HepG2 (cell line): Measurements from ENCODE around the gene AP5B1. TPM values are rescaled to one million over a fixed set of nuclear protein-coding genes. Genes with fewer than 3 reads are reported as not detected.

Experiments used
- AGO2 ChIP-seq: fragments of 200-400 bp; formaldehyde crosslinking; optimal IDR thresholded peaks from 2 replicates; pipeline ENCODE3; 2017; ENCODE audit warnings: mild to moderate bottlenecking, low read depth, low read length, moderate library complexity
- ARID5B ChIP-seq: IDR thresholded peaks from 2 replicates; pipeline ENCODE4 v1.4.0; 2020; ENCODE audit warnings: mild to moderate bottlenecking, missing genetic modification reagents
- ARNTL ChIP-seq: sonication (generic); formaldehyde crosslinking; IDR thresholded peaks from 2 replicates; pipeline ENCODE4 v1.4.0; 2020; ENCODE audit warnings: mild to moderate bottlenecking, missing genetic modification reagents
- KLF16 ChIP-seq, 2 experiments: sonication (generic) in 1 of 2; formaldehyde crosslinking in 1 of 2; IDR thresholded peaks; 2 replicates each; pipeline versions ENCODE4 v1.6.1 to v1.8.0; 2016 to 2023; ENCODE audit warnings: missing genetic modification reagents in 2 of 2, missing compliant biosample characterization in 1 of 2
- MBNL3 ChIP-seq: fragments of 250-450 bp; sonication (Bioruptor Pico); conservative IDR thresholded peaks from 2 replicates; pipeline ENCODE4 v1.8.0; 2022; ENCODE audit warnings: mild to moderate bottlenecking, inconsistent platforms
- NCOR1 ChIP-seq: fragments of 200-600 bp; sonication (generic); IDR thresholded peaks from 2 replicates; pipeline ENCODE4 v1.7.0; 2017; ENCODE audit warnings: antibody characterized with exemption, low read length, borderline replicate concordance
- PATZ1 ChIP-seq: sonication (generic); formaldehyde crosslinking; IDR thresholded peaks from 2 replicates; pipeline ENCODE4 v1.4.0; 2020; ENCODE audit warnings: missing genetic modification reagents
- RBM39 ChIP-seq: fragments of 200-400 bp; formaldehyde crosslinking; IDR thresholded peaks from one replicate; pipeline ENCODE4 v1.6.1; 2018; ENCODE audit warnings: antibody characterized with exemption, mild to moderate bottlenecking, low read depth, low read length; ENCODE audit not compliant: poor library complexity, severe bottlenecking
- SAP130 ChIP-seq: IDR thresholded peaks from 2 replicates; pipeline ENCODE4 v1.6.1; 2016; ENCODE audit warnings: low read depth
- SPEN ChIP-seq: sonication (generic); formaldehyde crosslinking; IDR thresholded peaks from 2 replicates; pipeline ENCODE4 v1.5.1; 2020; ENCODE audit warnings: low read depth, mild to moderate bottlenecking, missing genetic modification reagents
- THYN1 ChIP-seq: sonication (generic); formaldehyde crosslinking; IDR thresholded peaks from 2 replicates; pipeline ENCODE4 v1.8.1; 2023; ENCODE audit warnings: low read depth, mild to moderate bottlenecking, moderate library complexity, missing genetic modification reagents, borderline replicate concordance
- ZBTB2 ChIP-seq: sonication (generic); formaldehyde crosslinking; IDR thresholded peaks from 2 replicates; pipeline ENCODE4 v1.8.0; 2022; ENCODE audit warnings: low read depth, missing genetic modification reagents
- ZNF24 ChIP-seq: fragments of 450-650 bp; IDR thresholded peaks from 2 replicates; pipeline ENCODE4 v1.6.1; 2017; ENCODE audit warnings: antibody characterized with exemption, mild to moderate bottlenecking
- ZNF33A ChIP-seq: sonication (generic); formaldehyde crosslinking; IDR thresholded peaks from 2 replicates; pipeline ENCODE4 v1.5.1; 2020; ENCODE audit warnings: missing genetic modification reagents, mild to moderate bottlenecking, moderate library complexity, borderline replicate concordance
- ZNF569 ChIP-seq: sonication (generic); formaldehyde crosslinking; IDR thresholded peaks from 2 replicates; pipeline ENCODE4 v1.5.0; 2020; ENCODE audit warnings: mild to moderate bottlenecking, missing genetic modification reagents, moderate library complexity, borderline replicate concordance
- ZNF576 ChIP-seq: sonication (generic); formaldehyde crosslinking; IDR thresholded peaks from 2 replicates; pipeline ENCODE4 v1.4.0; 2020; ENCODE audit warnings: mild to moderate bottlenecking, missing genetic modification reagents
- ZNF883 ChIP-seq: sonication (generic); formaldehyde crosslinking; IDR thresholded peaks from 2 replicates; pipeline ENCODE4 v1.5.1; 2020; ENCODE audit warnings: mild to moderate bottlenecking, missing genetic modification reagents; ENCODE audit errors: not compliant biosample characterization
- polyA plus RNA-seq, 8 experiments: library from polyadenylated mRNA; depleted of rRNA in 3 of 8; stranded (reverse) in 7 of 8; unstranded in 1 of 8; fragments of >200 nt; fragmentation: Illumina TruSeq in 4 of 8; extraction: Trizol in 4 of 8; gene quantifications; 2 replicates each; pipeline versions ENCODE4 v1.2.1 to v1.2.3, GENCODE V29; 2011 to 2016; ENCODE audit warnings: low read depth in 4 of 8, missing spikeins in 1 of 8, mixed read lengths in 1 of 8; ENCODE audit not compliant: insufficient read depth in 1 of 8
- total RNA-seq, 5 experiments: library from RNA; depleted of rRNA; stranded (reverse); fragments of >200 nt; fragmentation: Illumina TruSeq; extraction: Trizol; gene quantifications; 2 replicates each; pipeline ENCODE4 v1.2.3, GENCODE V29; 2016; ENCODE audit warnings: low read depth in 1 of 5
- TF ChIP-seq, protein P1 (sequence below): sonication (generic); formaldehyde crosslinking; IDR thresholded peaks from 2 replicates; pipeline ENCODE4 v1.8.1; 2023; ENCODE audit warnings: mild to moderate bottlenecking, missing genetic modification reagents, borderline replicate concordance
- TF ChIP-seq, protein P2 (sequence below): IDR thresholded peaks from 2 replicates; pipeline ENCODE4 v1.6.1; 2016; ENCODE audit warnings: mild to moderate bottlenecking, missing biosample characterization, missing genetic modification reagents

Gene AP5B1
- total and polyA plus RNA-seq, 2 of the 13 experiments (the other 11 are each of a cell fraction or from before 2014, with no cell fraction given), result 1.7 to 4.4 TPM

- peak; percentile 56 for TF ChIP-seq RBM39
- peak; percentile 9 for TF ChIP-seq ZNF883
- TF ChIP-seq ZNF569, result no peak
- peak; percentile 68 for TF ChIP-seq ZBTB2
- peak; percentile 45; the same call in 1 of the 2 replicates for TF ChIP-seq PATZ1
- TF ChIP-seq AGO2, result peak; percentile 59
- no peak for TF ChIP-seq MBNL3
- no peak for TF ChIP-seq ZNF24
- TF ChIP-seq, protein P1, sequence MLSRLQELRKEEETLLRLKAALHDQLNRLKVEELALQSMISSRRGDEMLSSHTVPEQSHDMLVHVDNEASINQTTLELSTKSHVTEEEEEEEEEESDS (CRISPR knock-in tag), result no peak
- TF ChIP-seq, protein P2, sequence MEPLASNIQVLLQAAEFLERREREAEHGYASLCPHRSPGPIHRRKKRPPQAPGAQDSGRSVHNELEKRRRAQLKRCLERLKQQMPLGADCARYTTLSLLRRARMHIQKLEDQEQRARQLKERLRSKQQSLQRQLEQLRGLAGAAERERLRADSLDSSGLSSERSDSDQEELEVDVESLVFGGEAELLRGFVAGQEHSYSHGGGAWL, result no peak
- TF ChIP-seq THYN1 (CRISPR knock-in tag), result no peak
- TF ChIP-seq NCOR1, result no peak
- no peak for TF ChIP-seq ZNF33A (CRISPR knock-in tag)
- TF ChIP-seq ARNTL (CRISPR knock-in tag), result peak; percentile 64; the same call in 1 of the 2 replicates
- peak; percentile 26; the same call in 1 of the 2 replicates for TF ChIP-seq SPEN (CRISPR knock-in tag)
- 0 out of 2 replicates have a peak, but pooled peaks have one; percentile 29 for TF ChIP-seq ZNF576
- TF ChIP-seq SAP130 (CRISPR knock-in tag), result peak; percentile 42
- TF ChIP-seq ARID5B (CRISPR knock-in tag), result 0 out of 2 replicates have a peak, but pooled peaks have one; percentile 23
- 0 out of 4 replicates have a peak, but pooled peaks of 1 of the 2 experiments have one; percentile 32 for TF ChIP-seq KLF16 (CRISPR knock-in tag; IDR thresholded peaks at IDR 0.05)
Observed at GRCh38 chr11:65781152-65781961, 581 bp upstream of the AP5B1 start (continued).
